Effector CD4-positive, alpha-beta T cell (primary cell): Measurements from ENCODE around the gene MGARP.
"Not testable (repeated sequence)": the region's sequence is repeated elsewhere in the genome, so short reads cannot be mapped to it uniquely, and the experiment has no call there.

Experiments used
- DNase-seq: peaks from one replicate; pipeline ENCODE4 v3.0.0-alpha.2; 2020

Gene MGARP

DNA sequence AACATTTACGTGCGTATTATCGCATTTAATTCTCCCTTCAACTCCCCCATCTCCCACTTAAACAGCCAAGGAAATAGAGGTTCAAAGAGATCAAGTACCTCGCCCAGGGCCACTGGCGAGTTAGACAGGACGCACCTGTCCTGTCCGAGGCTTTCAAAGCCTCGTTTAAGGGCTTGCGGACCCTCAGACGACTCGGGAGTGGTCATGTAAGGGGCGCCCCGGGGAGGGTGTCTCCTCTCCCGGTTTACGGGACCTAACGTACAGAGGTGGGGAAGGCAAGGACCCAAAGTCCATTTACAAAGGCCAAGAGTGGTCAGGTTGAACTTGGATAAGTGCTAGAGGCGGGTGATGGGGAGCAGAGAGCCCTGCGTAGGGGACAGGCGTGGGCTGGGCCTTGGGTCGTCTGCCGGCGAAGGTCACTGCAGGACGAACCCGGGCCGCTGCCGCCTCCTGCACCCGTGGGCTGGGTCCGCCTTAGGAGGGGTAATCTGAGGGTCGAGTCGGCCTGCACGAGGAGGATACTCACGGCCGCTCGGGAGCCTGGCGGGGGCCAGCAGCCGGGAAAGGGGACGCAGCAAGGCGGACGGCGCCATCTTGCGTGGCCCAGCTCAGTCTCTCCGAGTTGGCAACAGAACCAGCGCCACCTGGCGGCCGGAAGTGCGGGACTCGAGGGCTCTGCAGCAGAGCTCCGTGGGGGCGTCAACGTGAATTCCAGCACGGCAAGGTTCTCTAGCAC is 15.3 kb upstream of the MGARP start:
- DNase-seq, result peak; percentile 99

- no peak for DNase-seq
Observed at GRCh38 chr4:139286186-139286698, 6.2 kb upstream of the MGARP start.

DNA sequence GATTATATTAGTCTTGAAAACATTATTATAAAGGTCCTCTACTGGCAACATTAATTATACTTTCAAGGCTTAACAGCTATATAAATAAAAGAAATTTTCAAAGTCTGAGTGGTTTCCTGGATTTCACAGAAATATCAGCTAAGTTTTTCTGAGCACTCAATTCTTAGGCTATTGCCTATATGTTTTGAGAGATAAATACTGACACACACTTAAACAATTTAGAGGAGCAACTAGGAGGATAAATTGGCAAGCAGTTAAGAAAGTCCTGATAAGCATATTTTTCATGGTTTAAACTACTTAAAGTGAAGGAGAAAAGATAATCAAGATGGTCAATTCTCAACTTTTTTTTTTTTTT is 2.7 kb upstream of the MGARP start:
- DNase-seq, result no peak

GRCh38 chr4:139282065-139282720 is 2.2 kb upstream of the MGARP start:
- DNase-seq, result no peak

GRCh38 chr4:139278912-139279759 is 889 bp downstream of the MGARP start:
- DNase-seq, result no peak

GRCh38 chr4:139278485-139278884 is 1.5 kb downstream of the MGARP start:
- no peak for DNase-seq

- no peak for DNase-seq
Observed at GRCh38 chr4:139275281-139275735, 4.7 kb downstream of the MGARP start.

GRCh38 chr4:139274790-139275189 is 5.2 kb downstream of the MGARP start:
- DNase-seq, result no peak

DNA sequence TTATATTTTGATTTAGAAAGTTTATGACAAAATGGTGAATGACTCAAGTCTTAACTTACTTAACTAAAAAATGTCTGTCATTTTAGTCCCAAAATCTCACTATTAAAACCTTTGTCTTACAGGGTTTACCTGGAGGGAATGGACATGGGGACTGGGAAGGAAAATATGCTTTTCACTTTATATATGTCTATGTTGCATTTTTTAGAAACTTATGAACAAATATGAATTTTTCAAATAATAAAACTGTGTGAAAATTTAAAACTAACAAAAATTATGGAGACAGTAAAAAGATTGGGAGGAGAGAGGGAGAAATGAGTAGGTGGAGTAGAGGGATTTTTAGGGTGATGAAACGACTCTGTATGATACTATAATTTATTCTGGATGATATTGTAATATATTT is 6.2 kb downstream of the MGARP start:
- no peak for DNase-seq

GRCh38 chr4:139267301-139267700 is 12.7 kb downstream of the MGARP start:
- no peak for DNase-seq

DNA sequence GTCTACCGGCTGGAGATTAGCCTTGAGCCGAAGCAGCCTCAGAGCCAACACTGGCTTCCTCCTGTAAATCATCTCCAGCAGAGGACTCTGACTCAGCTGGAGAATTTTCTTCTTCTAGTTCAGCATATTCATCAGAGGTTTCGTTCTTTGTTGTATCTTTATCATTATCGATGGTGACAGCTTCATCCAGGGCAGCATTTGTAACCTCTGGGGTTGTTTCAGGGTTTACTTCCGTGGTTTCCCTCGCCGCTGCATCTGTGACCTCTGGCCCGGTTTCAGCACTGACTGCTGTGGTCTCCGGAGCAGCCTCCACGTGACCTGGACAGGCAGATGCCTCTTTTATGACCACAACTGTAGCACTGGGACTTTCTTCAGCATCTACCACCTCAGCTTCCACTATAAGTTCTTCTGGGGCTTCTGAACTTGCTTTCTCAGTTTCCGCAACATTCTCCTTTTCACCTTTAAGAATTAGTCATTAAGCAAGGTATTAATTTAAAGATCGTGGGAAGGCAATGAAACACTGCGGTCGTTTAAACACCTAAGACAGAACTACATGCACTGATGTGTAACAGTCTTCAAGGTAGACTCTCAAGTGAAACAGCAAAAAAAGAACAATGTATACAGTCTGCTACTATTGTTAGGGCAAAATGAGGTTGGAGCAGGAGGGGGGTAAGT is 13.3 kb downstream of the MGARP start:
- peak; percentile 52 for DNase-seq

DNA sequence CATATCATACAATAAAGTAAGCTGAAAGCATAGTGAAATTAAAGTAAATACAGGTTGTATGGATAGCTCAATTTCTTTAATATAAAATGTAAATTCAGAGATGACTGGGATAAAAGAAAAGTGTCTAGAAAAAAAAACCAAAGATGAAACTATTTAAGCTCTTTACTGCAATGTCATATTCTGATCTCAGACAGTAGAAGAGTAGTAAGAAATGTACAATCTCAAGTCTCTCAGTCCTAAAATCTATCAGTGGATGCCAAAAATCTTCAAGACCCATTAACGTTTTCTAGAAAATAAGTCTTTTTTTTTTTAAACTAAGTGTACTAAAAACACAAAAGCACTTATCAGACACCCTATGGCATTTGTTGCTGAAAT is 13.8 kb downstream of the MGARP start:
- DNase-seq, result no peak

DNA sequence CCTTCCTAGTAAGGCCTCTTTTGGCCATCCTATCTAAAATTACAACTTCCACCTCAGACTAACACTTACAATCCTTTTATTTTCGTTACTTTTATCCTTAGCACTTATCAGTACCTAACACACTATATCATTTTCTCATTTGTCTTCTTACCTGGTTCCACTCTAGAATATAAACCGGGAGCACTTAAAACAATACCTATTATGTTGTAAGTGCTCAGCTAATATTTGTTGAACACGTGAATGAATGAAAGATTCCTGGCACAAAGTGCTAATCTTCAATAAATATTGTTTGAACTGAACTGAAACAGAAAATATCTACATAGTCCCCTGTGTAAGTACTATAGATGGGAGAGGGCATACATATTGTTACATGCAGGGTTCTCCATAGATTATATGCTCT is 14.4 kb downstream of the MGARP start:
- DNase-seq, result no peak

- no peak for DNase-seq
Observed at GRCh38 chr4:139256349-139256748, 23.7 kb downstream of the MGARP start.

DNA sequence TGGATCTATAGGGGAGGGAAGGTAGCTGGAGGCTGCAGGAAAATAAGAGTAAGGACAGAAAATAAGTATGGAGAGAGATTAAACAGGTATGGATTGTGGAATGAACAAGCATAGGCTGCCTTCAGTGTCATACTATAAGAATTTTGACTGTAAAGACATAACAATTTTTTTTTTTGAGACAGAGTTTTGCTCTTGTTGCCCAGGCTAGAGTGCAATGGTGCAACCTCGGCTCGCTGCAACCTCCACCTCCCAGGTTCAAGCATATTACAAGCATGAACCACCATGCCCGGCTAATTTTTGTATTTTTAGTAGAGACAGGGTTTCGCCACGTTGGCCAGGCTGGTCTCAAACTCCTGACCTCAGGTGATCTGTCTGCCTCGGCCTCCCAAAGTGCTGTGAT is 24.4 kb downstream of the MGARP start:
- not testable (repeated sequence) for DNase-seq

- DNase-seq, result no peak
Observed at GRCh38 chr4:139253713-139254112, 26.3 kb downstream of the MGARP start.

- no peak for DNase-seq
Observed at GRCh38 chr4:139253046-139253445, 27.0 kb downstream of the MGARP start.

DNA sequence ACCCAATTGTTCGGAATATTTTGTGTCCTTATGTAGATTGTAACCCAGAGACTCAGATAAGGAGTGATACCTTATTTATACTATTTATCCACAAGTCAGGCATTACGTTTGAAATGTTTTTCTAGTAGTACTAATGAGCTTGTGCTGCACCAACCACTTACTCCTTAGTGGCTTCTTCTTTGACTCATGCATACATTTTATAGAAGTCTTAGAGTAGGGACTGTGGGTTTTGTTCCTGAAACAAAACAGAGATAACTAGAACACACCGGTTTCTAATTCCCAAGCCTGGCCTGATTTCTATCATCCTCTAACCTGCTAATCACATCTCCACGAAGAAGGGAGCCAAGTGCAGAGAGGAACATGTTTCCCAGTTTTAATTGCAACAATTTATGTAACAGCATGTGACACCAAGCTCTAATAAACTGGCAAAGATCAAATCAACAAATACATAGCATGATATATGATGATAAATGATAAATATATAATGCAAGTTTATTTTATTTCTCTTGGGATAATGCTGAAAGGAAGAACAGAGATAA is 32.3 kb downstream of the MGARP start:
- no peak for DNase-seq

GRCh38 chr4:139247241-139247640 is 32.8 kb downstream of the MGARP start:
- no peak for DNase-seq

DNA sequence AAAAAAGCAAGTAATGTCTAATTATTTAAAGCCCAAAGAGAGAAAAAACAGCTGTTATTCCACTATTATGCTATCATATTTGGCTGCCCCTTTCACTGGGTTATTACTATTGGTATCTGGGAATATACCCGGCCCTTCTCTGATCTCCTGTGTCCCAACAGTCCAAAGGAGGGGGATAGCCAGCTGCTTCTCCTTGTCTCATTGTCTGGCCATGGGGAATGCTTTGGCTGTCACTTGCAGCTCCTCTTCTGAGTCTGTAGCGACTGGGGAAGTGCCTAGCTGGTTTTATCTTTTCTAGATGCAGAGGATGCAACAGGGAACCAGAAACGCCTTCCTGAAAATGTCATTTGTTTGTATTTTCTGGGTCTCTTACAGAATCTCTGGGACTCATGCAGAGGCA is 33.9 kb downstream of the MGARP start:
- DNase-seq, result no peak

DNA sequence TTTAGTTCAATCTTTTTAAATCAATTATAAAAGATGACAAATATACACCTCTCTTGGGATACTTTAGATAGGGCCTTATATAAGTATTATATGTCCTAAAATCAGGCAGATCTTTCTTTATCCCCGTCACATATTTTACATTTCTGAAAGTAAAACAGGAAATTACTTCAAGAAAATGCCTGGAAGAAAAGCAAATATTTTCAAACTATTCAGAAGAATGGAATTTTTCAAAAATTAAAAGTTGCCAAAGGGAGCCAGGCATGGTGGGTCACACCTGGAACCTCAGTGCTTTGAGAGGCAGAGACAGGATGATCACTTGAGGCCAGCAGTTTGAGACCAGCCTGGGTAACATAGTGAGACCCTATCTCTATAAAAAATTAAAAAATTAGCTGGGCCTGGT is 34.4 kb downstream of the MGARP start:
- no peak for DNase-seq
